SK-N-SH (cell line): ENCODE results near the gene MGAT5B. TPM values are rescaled to one million over a fixed set of nuclear protein-coding genes. Genes with fewer than 3 reads are reported as not detected.

Experiments
- CTCF ChIA-PET: fragments of 300-600, 350-600 bp; formaldehyde crosslinking; extraction: SDS; loops from one replicate; lab custom pipeline; 2021; lab: Yijun Ruan, JAX
- POLR2A ChIA-PET: fragments of 350-600 bp; sonication (Branson Sonifier 250); formaldehyde crosslinking; extraction: SDS; loops from one replicate; lab custom pipeline; 2020; ENCODE audit warnings: antibody characterized with exemption, inconsistent platforms; lab: Yijun Ruan, JAX
- DNase-seq: peaks from one replicate; pipeline ENCODE4 v3.0.0; 2012
- H2AFZ ChIP-seq: fragments of 200-600 bp; sonication (generic); 2 replicates; pipeline ENCODE4 v1.8.1; 2016; ENCODE audit warnings: antibody characterized with exemption, mild to moderate bottlenecking, low read depth
- H3F3A ChIP-seq: fragments of 200-600 bp; sonication (generic); replicated peaks from 2 replicates; pipeline ENCODE3; 2016; ENCODE audit warnings: antibody characterized with exemption, mild to moderate bottlenecking; ENCODE audit not compliant: insufficient read depth
- H3K27ac ChIP-seq, 2 experiments: fragments of 200-500 bp in 1 of 2; fragments of 200-600 bp in 1 of 2; sonication (Bioruptor generic) in 1 of 2; sonication (generic), shearing (Covaris generic) in 1 of 2; 2 replicates each; pipeline versions ENCODE4 v1.5.1 to v1.6.1; 2014 to 2016; ENCODE audit warnings: low read depth in 2 of 2, inconsistent platforms in 1 of 2, low read length in 1 of 2, mild to moderate bottlenecking in 1 of 2, mixed read lengths in 1 of 2
- H3K27me3 ChIP-seq: fragments of 200-600 bp; sonication (generic), shearing (Covaris generic); 2 replicates; pipeline ENCODE4 v1.6.1; 2016; ENCODE audit warnings: mixed run types; ENCODE audit not compliant: insufficient read depth
- H3K36me3 ChIP-seq, 2 experiments: fragments of 200-500 bp in 1 of 2; fragments of 200-600 bp in 1 of 2; sonication (Bioruptor generic) in 1 of 2; sonication (generic) in 1 of 2; replicated peaks in 1 of 2; 2 replicates each; pipeline versions ENCODE3 to v1.5.1; 2014 to 2016; ENCODE audit warnings: low read length in 1 of 2, mild to moderate bottlenecking in 1 of 2; ENCODE audit not compliant: insufficient read depth in 2 of 2, control insufficient read depth in 1 of 2
- H3K4me1 ChIP-seq, 2 experiments: fragments of 200-500 bp in 1 of 2; fragments of 200-600 bp in 1 of 2; sonication (Bioruptor generic) in 1 of 2; sonication (generic), shearing (Covaris generic) in 1 of 2; 2 replicates each; pipeline versions ENCODE4 v1.5.1 to v1.6.1; 2014 to 2016; ENCODE audit warnings: low read depth in 1 of 2, low read length in 1 of 2, mixed run types in 1 of 2; ENCODE audit not compliant: insufficient read depth in 2 of 2, control insufficient read depth in 1 of 2
- H3K4me2 ChIP-seq: fragments of 200-600 bp; sonication (generic), shearing (Covaris generic); 2 replicates; pipeline ENCODE4 v1.6.1; 2017; ENCODE audit warnings: mixed run types
- H3K4me3 ChIP-seq, 2 experiments: fragments of 200-500 bp in 1 of 2; fragments of 200-600 bp in 1 of 2; sonication (Bioruptor generic) in 1 of 2; sonication (generic), shearing (Covaris generic) in 1 of 2; 2 replicates each; pipeline versions ENCODE4 v1.5.1 to v1.8.1; 2014 to 2016; ENCODE audit warnings: low read depth in 2 of 2, inconsistent platforms in 1 of 2, low read length in 1 of 2, mild to moderate bottlenecking in 1 of 2, mixed read lengths in 1 of 2, moderate library complexity in 1 of 2
- H3K79me2 ChIP-seq: fragments of 200-600 bp; sonication (generic); 2 replicates; pipeline ENCODE4 v1.8.1; 2017; ENCODE audit warnings: mild to moderate bottlenecking; ENCODE audit not compliant: insufficient read depth
- H3K9ac ChIP-seq: fragments of 200-600 bp; sonication (generic); 2 replicates; pipeline ENCODE4 v1.6.1; 2017; ENCODE audit warnings: mixed run types
- H3K9me2 ChIP-seq: fragments of 200-600 bp; sonication (generic); 2 replicates; pipeline ENCODE4 v1.6.1; 2017; ENCODE audit warnings: mixed run types
- H3K9me3 ChIP-seq: fragments of 200-600 bp; sonication (generic); 2 replicates; pipeline ENCODE4 v1.6.1; 2017; ENCODE audit warnings: mixed run types, mild to moderate bottlenecking, moderate library complexity
- H4K20me1 ChIP-seq: fragments of 200-600 bp; sonication (generic); 2 replicates; pipeline ENCODE4 v1.6.1; 2017; ENCODE audit warnings: mild to moderate bottlenecking, mixed run types; ENCODE audit not compliant: insufficient read depth
- ELF1 ChIP-seq: IDR thresholded peaks from 2 replicates; pipeline ENCODE4 v1.4.0; 2012
- EZH2phosphoT487 ChIP-seq: fragments of 200-600 bp; sonication (generic); IDR thresholded peaks from 2 replicates; pipeline ENCODE4 v1.6.1; 2017; ENCODE audit warnings: low read depth, mixed run types, mild to moderate bottlenecking, antibody characterized with exemption, moderate library complexity, borderline replicate concordance
- FOSL2 ChIP-seq: IDR thresholded peaks from 2 replicates; pipeline ENCODE4 v1.4.0; 2012; ENCODE audit warnings: low read depth, mild to moderate bottlenecking, moderate library complexity, borderline replicate concordance
- NFIC ChIP-seq: IDR thresholded peaks from 2 replicates; pipeline ENCODE4 v1.4.0; 2012; ENCODE audit warnings: borderline replicate concordance
- NRF1 ChIP-seq: IDR thresholded peaks from 2 replicates; pipeline ENCODE4 v1.6.1; 2012; ENCODE audit warnings: low read depth, mild to moderate bottlenecking, low read length
- RAD21 ChIP-seq: IDR thresholded peaks from 2 replicates; pipeline ENCODE4 v1.6.1; 2012; ENCODE audit warnings: mild to moderate bottlenecking, low read length
- RXRA ChIP-seq: IDR thresholded peaks from 2 replicates; pipeline ENCODE4 v1.4.0; 2012; ENCODE audit warnings: low read depth, mild to moderate bottlenecking, borderline replicate concordance
- TCF12 ChIP-seq: IDR thresholded peaks from 2 replicates; pipeline ENCODE4 v1.4.0; 2012
- WGBS: methylation state at CpG from one replicate; pipeline ENCODE4 v1.1.6; 2017; ENCODE audit warnings: low lambda C conversion rate; 5-methylcytosine and 5-hydroxymethylcytosine counted together
- polyA plus RNA-seq, 3 experiments: library from polyadenylated mRNA; depleted of rRNA; stranded (reverse); fragments of >200 nt; gene quantifications; 2 replicates each; pipeline ENCODE4 v1.2.3, GENCODE V29; 2012
- TF ChIP-seq, protein P1 (sequence below): fragments of 150-350 bp; IDR thresholded peaks from 2 replicates; pipeline ENCODE4 v1.6.1; 2017; ENCODE audit warnings: antibody characterized with exemption, low read length, low read depth, borderline replicate concordance

MGAT5B gene
- polyA plus RNA-seq, 1 of the 3 experiments (the other 2 are of a cell fraction) = 13.8 TPM

DNA sequence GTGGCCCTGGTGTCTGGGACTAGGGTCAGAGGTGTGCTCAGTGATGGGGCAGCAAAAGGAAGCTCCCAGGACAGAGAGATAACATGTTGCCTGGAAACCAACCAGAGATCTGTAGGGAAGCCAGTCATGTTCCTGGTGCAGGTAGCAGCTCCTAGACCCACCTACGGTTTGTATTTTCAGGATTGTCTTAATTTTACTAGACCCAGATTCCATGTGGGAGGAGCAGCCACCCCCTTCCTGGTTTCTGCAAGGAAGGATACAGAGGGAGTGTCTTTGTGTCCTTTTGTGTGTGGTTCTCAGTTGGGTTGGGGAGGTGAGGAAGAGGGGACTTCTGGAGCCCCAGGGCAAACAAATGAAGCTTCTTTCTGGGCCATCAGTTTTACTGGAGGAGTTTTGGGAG, 53.9 kb downstream of the MGAT5B start:
- POLR2A ChIA-PET = no interaction called here
- Histone ChIP-seq H3K4me1 (peaks cover 0 to 10% of the 10 kb centered on the region in 2 experiments; a peak in 1 of 4 replicates), H3K79me2 (no peaks in the 10 kb centered on the region), H3K36me3 (no peaks in the 10 kb centered on the region), H3K9me3 (no peaks in the 10 kb centered on the region), H3K4me2 (no peak overlapping the region), H3K9me2 (no peaks in the 10 kb centered on the region), H4K20me1 (peaks cover 8% of the 10 kb centered on the region; the same call in 1 of the 2 replicates), H3K27me3 (no peaks in the 10 kb centered on the region), H3K4me3 (no peak overlapping the region), H3F3A (peaks cover 7% of the 10 kb centered on the region), H3K27ac (no peak overlapping the region), H2AFZ (no peak overlapping the region), H3K9ac (no peak overlapping the region)
- CTCF ChIA-PET = interaction anchor here (1.7 to 5.5 kb wide), 3 partner anchors 18 to 134 kb away, joined by 4 to 26 read pairs (median 7); partner anchors contain the start of gene MGAT5B
- TF ChIP-seq NRF1 = no peak
- TF ChIP-seq, protein P1, sequence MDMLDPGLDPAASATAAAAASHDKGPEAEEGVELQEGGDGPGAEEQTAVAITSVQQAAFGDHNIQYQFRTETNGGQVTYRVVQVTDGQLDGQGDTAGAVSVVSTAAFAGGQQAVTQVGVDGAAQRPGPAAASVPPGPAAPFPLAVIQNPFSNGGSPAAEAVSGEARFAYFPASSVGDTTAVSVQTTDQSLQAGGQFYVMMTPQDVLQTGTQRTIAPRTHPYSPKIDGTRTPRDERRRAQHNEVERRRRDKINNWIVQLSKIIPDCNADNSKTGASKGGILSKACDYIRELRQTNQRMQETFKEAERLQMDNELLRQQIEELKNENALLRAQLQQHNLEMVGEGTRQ = no peak
- 13% methylated on average over 1 of the region's 1 CpG for WGBS
- no peak for DNase-seq

DNA sequence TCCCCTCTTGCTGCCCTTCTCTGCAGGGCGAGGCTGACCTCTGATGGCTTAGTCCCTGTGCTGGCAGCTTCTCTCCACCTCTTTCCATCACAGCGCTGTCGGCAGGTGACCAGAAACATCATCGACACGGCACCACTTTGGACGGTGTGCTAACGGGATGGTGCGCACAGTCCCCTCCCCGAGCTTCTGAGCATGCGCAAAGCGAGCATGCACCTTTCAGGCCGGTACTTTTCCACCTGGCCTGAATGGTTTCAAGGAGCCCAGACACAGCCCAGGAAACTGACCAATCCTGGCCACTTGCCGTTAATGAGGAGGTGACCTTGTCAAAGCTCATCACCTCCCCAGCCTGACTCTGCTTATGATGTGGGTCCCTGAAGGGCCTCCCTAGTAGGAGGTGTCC, 54.8 kb downstream of the MGAT5B start:
- Histone ChIP-seq H3K9me3 (no peaks in the 10 kb centered on the region), H4K20me1 (peaks cover 8% of the 10 kb centered on the region; the same call in 1 of the 2 replicates), H3K79me2 (no peaks in the 10 kb centered on the region), H3K9ac (no peak overlapping the region), H3K4me3 (no peak overlapping the region), H3K4me1 (peaks cover 0 to 10% of the 10 kb centered on the region in 2 experiments; a peak in 1 of 4 replicates), H3K27me3 (no peaks in the 10 kb centered on the region), H3K4me2 (no peak overlapping the region), H2AFZ (no peak overlapping the region), H3K36me3 (no peaks in the 10 kb centered on the region), H3F3A (peaks cover 7% of the 10 kb centered on the region), H3K27ac (no peak overlapping the region), H3K9me2 (no peaks in the 10 kb centered on the region)
- WGBS = 90% methylated on average over 12 of the region's 13 CpGs
- ChIA-PET CTCF (interaction anchor here (0.8 to 5.5 kb wide), 4 partner anchors 9 to 143 kb away, joined by 3 to 26 read pairs (median 5); partner anchors contain the start of gene MGAT5B), POLR2A (no interaction called here)
- DNase-seq = no peak
- no peak for TF ChIP-seq ELF1
- no peak for TF ChIP-seq FOSL2
- no peak for TF ChIP-seq RAD21
- no peak for TF ChIP-seq TCF12
- TF ChIP-seq NFIC = no peak
- no peak for TF ChIP-seq RXRA

DNA sequence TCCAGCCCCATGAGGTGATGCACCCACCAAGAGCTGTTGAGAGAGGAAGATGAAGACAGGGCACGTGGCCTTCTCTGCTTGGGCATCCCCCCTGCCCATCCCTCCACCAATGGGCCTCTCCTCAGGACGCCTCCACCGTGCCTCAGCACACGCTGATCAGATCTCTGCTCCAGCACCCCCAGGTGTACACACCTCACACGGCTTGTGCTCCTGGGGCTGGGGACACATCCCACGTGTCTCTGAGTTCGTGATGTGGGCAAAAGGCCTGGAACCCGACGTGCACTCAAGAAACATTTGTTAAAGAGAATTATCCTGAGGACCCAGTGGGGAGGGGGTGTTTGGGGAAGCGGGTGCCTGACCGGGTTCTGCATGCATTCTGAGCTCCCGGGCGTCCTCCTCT, 55.3 kb downstream of the MGAT5B start:
- peaks cover 7% of the 10 kb centered on the region for H3F3A ChIP-seq
- H3K27me3 ChIP-seq = no peaks in the 10 kb centered on the region
- no peaks in the 10 kb centered on the region for H3K9me3 ChIP-seq
- WGBS = 86% methylated on average over 13 of the region's 13 CpGs
- no peaks in the 10 kb centered on the region for H3K9me2 ChIP-seq
- H4K20me1 ChIP-seq = peaks cover 8% of the 10 kb centered on the region; the same call in 1 of the 2 replicates
- ChIA-PET POLR2A (no interaction called here), CTCF (interaction anchor here (0.8 to 5.5 kb wide), 6 partner anchors 9 to 143 kb away, joined by 3 to 26 read pairs (median 4); partner anchors contain the start of gene MGAT5B)
- H3K9ac ChIP-seq = no peak overlapping the region
- H3K4me2 ChIP-seq = no peak overlapping the region
- TF ChIP-seq EZH2phosphoT487 (no peak), NRF1 (no peak)
- TF ChIP-seq, protein P1 = no peak
- H3K79me2 ChIP-seq = no peaks in the 10 kb centered on the region
- no peak overlapping the region for H3K4me3 ChIP-seq
- no peak for DNase-seq
- H3K4me1 ChIP-seq = peaks cover 0 to 10% of the 10 kb centered on the region in 2 experiments; a peak in 1 of 4 replicates
- H3K27ac ChIP-seq = no peak overlapping the region
- H3K36me3 ChIP-seq = no peaks in the 10 kb centered on the region
- no peak overlapping the region for H2AFZ ChIP-seq
